ENCODE results near the gene HTT. TPM values are rescaled to one million over a fixed set of nuclear protein-coding genes. Genes with fewer than 3 reads are reported as not detected.

Gene HTT
- total RNA-seq, 1 experiment from 2014 or later: 64.4 TPM

DNA sequence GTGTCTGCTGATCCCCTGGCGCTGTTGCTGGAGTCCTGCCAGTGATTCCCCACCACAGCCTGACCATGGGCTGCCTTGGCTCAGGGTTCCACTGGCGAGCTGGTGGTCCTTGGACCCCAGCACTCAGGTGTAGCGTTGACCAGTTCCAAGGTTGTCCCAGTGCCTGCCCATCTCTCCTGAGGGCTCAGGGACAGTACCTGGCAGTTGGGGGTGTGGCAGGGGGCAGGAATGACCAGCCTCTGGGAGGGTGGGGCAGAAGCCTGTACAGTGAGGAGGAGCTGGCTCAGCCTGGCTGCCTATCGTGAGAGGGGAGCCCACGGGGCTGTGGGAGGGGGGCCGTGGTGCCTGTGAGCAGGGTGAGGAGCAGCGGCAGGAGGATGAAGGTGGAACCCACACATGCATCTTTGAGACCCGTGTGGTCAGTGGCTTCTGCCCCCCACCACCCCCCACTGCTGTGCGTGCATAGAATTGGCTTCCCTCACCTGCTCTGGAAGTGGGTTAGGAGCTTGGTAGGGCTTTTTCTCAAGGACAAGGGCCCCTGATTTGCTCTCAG lies 161.9 kb downstream of the HTT start:
- Mint-ChIP-seq H3K36me3 (ENCODE audit: insufficient read depth in 1 of 3, low read depth in 3 of 3) (peaks cover 45 to 74% (median 74%) of the 10 kb centered on the region in 3 experiments), H3K4me3 (no peak overlapping the region)
- H2BK120ac ChIP-seq (ENCODE audit: low read depth, low read length, poor library complexity, severe bottlenecking): no peak overlapping the region

More for the DNA sequence above, 161.9 kb downstream of the HTT start:
- H3K27ac ChIP-seq (ENCODE audit: insufficient read length, low read depth, low read length): no peak overlapping the region
- no peak overlapping the region for H4K91ac ChIP-seq (ENCODE audit: insufficient read length, low read depth, low read length)
- H3K18ac ChIP-seq (ENCODE audit: insufficient read length, low read depth, low read length): no peak overlapping the region
- H3K56ac ChIP-seq (ENCODE audit: insufficient read length, low read depth, low read length): no peak overlapping the region
- peaks cover 15 to 39% of the 10 kb centered on the region in 2 experiments for H3K4me1 Mint-ChIP-seq
- H4K20me1 ChIP-seq (ENCODE audit: control insufficient read depth, insufficient read depth, insufficient read length): no peaks in the 10 kb centered on the region
- H3K4me1 ChIP-seq (ENCODE audit: insufficient read depth, low read length): peaks cover 3% of the 10 kb centered on the region; the same call in 1 of the 2 replicates
- no peak overlapping the region for H3K4me2 ChIP-seq (ENCODE audit: insufficient read depth, insufficient read length, low read length)
- H3K4ac ChIP-seq (ENCODE audit: low read depth, low read length): no peak overlapping the region
- no peaks in the 10 kb centered on the region for H3K79me2 ChIP-seq (ENCODE audit: insufficient read depth, low read length)
- no peaks in the 10 kb centered on the region; a peak in 1 of 5 replicates for H3K9me3 Mint-ChIP-seq
- H3K23me2 ChIP-seq (ENCODE audit: insufficient read length, low read depth, low read length, poor library complexity, severe bottlenecking): no peaks in the 10 kb centered on the region
- H4K8ac ChIP-seq (replicated peaks; ENCODE audit: insufficient read length, low read depth, low read length): no peak overlapping the region
- H2BK15ac ChIP-seq (ENCODE audit: low read depth, low read length): no peak overlapping the region
- H3K14ac ChIP-seq (ENCODE audit: insufficient read depth, low read length): no peak overlapping the region
- H3K27me3 Mint-ChIP-seq (ENCODE audit: low read depth): peaks cover 60% of the 10 kb centered on the region
- no peak overlapping the region for H3K27ac Mint-ChIP-seq
- no peaks in the 10 kb centered on the region; the same call in 1 of the 2 replicates for H3K27me3 ChIP-seq (ENCODE audit: insufficient read depth, low read length)
- no peak overlapping the region for H2AFZ ChIP-seq (ENCODE audit: low read length)
- H3T11ph ChIP-seq (ENCODE audit: low read length): no peak overlapping the region
- no peak overlapping the region for H2BK12ac ChIP-seq (ENCODE audit: insufficient read length, low read depth, low read length)
- no peaks in the 10 kb centered on the region for H3K79me1 ChIP-seq (ENCODE audit: insufficient read depth, low read depth, low read length, poor library complexity, severe bottlenecking)
- TF ChIP-seq, protein P1, sequence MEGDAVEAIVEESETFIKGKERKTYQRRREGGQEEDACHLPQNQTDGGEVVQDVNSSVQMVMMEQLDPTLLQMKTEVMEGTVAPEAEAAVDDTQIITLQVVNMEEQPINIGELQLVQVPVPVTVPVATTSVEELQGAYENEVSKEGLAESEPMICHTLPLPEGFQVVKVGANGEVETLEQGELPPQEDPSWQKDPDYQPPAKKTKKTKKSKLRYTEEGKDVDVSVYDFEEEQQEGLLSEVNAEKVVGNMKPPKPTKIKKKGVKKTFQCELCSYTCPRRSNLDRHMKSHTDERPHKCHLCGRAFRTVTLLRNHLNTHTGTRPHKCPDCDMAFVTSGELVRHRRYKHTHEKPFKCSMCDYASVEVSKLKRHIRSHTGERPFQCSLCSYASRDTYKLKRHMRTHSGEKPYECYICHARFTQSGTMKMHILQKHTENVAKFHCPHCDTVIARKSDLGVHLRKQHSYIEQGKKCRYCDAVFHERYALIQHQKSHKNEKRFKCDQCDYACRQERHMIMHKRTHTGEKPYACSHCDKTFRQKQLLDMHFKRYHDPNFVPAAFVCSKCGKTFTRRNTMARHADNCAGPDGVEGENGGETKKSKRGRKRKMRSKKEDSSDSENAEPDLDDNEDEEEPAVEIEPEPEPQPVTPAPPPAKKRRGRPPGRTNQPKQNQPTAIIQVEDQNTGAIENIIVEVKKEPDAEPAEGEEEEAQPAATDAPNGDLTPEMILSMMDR (conservative IDR thresholded peaks at IDR 0.05): no peak
- no peak for DNase-seq
- H3K23ac ChIP-seq (ENCODE audit: insufficient read length, low read depth, low read length): no peak overlapping the region
- no peak overlapping the region for H3K9ac ChIP-seq (ENCODE audit: extremely low read depth, insufficient read length, low read length)
- H4K5ac ChIP-seq (ENCODE audit: insufficient read length, low read depth, low read length): no peak overlapping the region
- WGBS (ENCODE audit: extremely low coverage, insufficient read length, low lambda C conversion rate): no CpG with 5 or more reads among the region's 9 CpGs
- H2BK5ac ChIP-seq (ENCODE audit: insufficient read length, low read length): no peak overlapping the region
- no peaks in the 10 kb centered on the region for H3K9me3 ChIP-seq (ENCODE audit: control insufficient read depth, low read depth, low read length)
- no peak overlapping the region for H2AK5ac ChIP-seq (ENCODE audit: insufficient read length, low read length)
- H2BK20ac ChIP-seq (ENCODE audit: low read depth, low read length, poor library complexity, severe bottlenecking): no peak overlapping the region
